Karpas-422 (cell line): Measurements from ENCODE around the gene CORIN. TPM values are rescaled to one million over a fixed set of nuclear protein-coding genes. Genes with fewer than 3 reads are reported as not detected.
A peak's percentile ranks its signal among the peaks of the same experiment; 100 is the strongest.

ENCODE experiments used
- DNase-seq: peaks from one replicate; pipeline ENCODE4 v3.0.0-alpha.2; 2015
- H2AFZ ChIP-seq: fragments of 200-600 bp; sonication (generic); 2 replicates; pipeline ENCODE4 v1.6.1; 2014; ENCODE audit warnings: antibody characterized with exemption, low read length, mixed read lengths
- H3K27ac ChIP-seq: fragments of 200-600 bp; sonication (generic); 2 replicates; pipeline ENCODE4 v1.5.1; 2014; ENCODE audit warnings: mild to moderate bottlenecking, low read length, moderate library complexity
- H3K27me3 ChIP-seq: fragments of 200-600 bp; sonication (generic); 2 replicates; pipeline ENCODE4 v1.6.1; 2014; ENCODE audit warnings: low read length, mixed read lengths
- H3K36me3 ChIP-seq: fragments of 200-600 bp; sonication (generic); 2 replicates; pipeline ENCODE4 v1.6.1; 2014; ENCODE audit warnings: low read length, mixed read lengths; ENCODE audit not compliant: insufficient read depth
- H3K4me1 ChIP-seq: fragments of 200-600 bp; sonication (generic); 2 replicates; pipeline ENCODE4 v1.6.1; 2014; ENCODE audit warnings: mild to moderate bottlenecking, low read length, mixed read lengths
- H3K4me2 ChIP-seq: fragments of 200-600 bp; sonication (generic); 2 replicates; pipeline ENCODE4 v1.6.1; 2014; ENCODE audit warnings: low read length, low read depth, mild to moderate bottlenecking; ENCODE audit not compliant: poor library complexity, severe bottlenecking
- H3K4me3 ChIP-seq: fragments of 200-600 bp; sonication (generic); 2 replicates; pipeline ENCODE4 v1.5.1; 2014; ENCODE audit warnings: mild to moderate bottlenecking, antibody characterized with exemption, low read length, mixed read lengths
- H3K79me2 ChIP-seq: fragments of 200-600 bp; sonication (generic); 2 replicates; pipeline ENCODE4 v1.6.1; 2014; ENCODE audit warnings: mild to moderate bottlenecking, low read length, mixed read lengths
- H3K9ac ChIP-seq: fragments of 200-600 bp; sonication (generic); 2 replicates; pipeline ENCODE4 v1.6.0; 2014; ENCODE audit warnings: low read length
- H3K9me2 ChIP-seq: fragments of 200-600 bp; sonication (generic), shearing (Covaris generic); replicated peaks from 2 replicates; pipeline ENCODE4 v1.6.0; 2014; ENCODE audit warnings: mild to moderate bottlenecking, low read length, moderate library complexity; ENCODE audit not compliant: insufficient read depth
- H3K9me3 ChIP-seq: fragments of 300-700, 200-600 bp; sonication (generic); 2 replicates; pipeline ENCODE4 v1.6.1; 2014; ENCODE audit warnings: low read length, mixed read lengths
- H4K20me1 ChIP-seq: fragments of 200-600 bp; sonication (generic); 2 replicates; pipeline ENCODE4 v1.6.1; 2014; ENCODE audit warnings: mild to moderate bottlenecking, antibody characterized with exemption, low read length, low read depth; ENCODE audit not compliant: insufficient read depth
- total RNA-seq: library from RNA; depleted of rRNA; stranded (reverse); fragments of >200 nt; shearing (Covaris generic); gene quantifications from 2 replicates; pipeline ENCODE4 v1.2.3, GENCODE V29; 2014; ENCODE audit warnings: low replicate concordance

CORIN gene
- total RNA-seq, 1 experiment from 2014 or later: 2.8 TPM

DNA sequence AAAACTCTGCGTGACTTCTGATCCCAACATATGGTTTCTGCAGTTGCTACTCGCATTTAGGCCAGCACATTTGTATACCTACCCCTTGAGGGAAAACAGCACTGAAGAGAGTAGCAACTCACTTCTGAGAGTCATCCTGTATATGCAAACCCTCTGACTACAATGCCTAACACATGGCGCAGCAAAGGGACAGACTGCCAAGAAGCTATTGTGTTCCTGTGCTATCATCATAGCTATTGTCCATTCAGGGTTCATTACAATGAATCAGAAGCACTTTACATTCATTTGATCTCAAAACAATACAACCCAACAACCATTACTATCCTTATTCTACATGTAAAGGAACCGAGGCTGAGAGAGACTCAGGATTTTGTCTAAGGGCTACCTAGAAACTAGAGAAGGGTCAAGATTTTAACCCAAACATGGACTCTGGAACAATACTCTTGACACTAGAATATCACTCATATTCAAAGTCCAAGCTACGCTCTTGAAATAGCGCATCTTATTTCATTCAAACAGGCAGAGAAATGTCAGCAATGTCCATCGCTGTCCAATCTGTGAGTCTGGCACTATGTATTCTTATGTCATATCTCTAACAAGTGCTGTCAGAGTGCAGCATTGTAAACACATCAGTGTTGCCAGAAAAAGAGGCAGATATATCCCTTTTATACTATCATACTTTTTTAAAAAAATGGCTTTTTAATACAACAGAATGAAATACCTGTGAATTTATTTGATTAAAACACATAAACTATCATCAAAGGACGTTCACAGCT, 173.6 kb downstream of the CORIN start:
- no peak overlapping the region for H3K9ac ChIP-seq
- no peak for DNase-seq
- H3K4me2 ChIP-seq: no peak overlapping the region

DNA sequence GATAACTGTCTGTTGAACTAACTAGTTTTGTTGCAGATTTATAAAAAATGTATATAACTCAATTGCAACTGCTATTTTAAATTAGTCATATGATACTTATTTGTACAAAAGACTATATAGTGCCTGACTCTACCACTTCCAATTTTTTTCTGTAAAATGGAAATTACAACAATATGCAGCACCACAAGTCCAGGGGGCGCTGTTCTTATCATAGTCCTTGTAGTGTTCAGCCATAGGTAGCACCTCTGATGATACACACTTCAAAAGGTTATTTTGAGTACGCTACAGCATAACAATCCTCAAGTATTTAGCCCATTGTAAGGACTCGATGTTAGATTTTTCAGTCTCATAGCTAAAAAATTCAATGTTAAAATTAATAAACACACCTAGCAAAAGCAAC, 174.9 kb downstream of the CORIN start:
- peak; percentile 80 for DNase-seq
- Histone ChIP-seq H3K9ac (no peak overlapping the region), H4K20me1 (no peaks in the 10 kb centered on the region)

More for the DNA sequence above, 173.6 kb downstream of the CORIN start:
- H3K4me3 ChIP-seq: no peak overlapping the region
- H3K9me2 ChIP-seq: no peaks in the 10 kb centered on the region
- H3K36me3 ChIP-seq: no peaks in the 10 kb centered on the region
- no peaks in the 10 kb centered on the region for H3K79me2 ChIP-seq
- no peaks in the 10 kb centered on the region for H3K9me3 ChIP-seq
- no peaks in the 10 kb centered on the region for H4K20me1 ChIP-seq
- H3K27me3 ChIP-seq: no peaks in the 10 kb centered on the region
- 0 out of 2 replicates have a peak, but pooled peaks cover 2% of the 10 kb centered on the region for H3K4me1 ChIP-seq
- no peak overlapping the region for H2AFZ ChIP-seq
- no peak overlapping the region for H3K27ac ChIP-seq

DNA sequence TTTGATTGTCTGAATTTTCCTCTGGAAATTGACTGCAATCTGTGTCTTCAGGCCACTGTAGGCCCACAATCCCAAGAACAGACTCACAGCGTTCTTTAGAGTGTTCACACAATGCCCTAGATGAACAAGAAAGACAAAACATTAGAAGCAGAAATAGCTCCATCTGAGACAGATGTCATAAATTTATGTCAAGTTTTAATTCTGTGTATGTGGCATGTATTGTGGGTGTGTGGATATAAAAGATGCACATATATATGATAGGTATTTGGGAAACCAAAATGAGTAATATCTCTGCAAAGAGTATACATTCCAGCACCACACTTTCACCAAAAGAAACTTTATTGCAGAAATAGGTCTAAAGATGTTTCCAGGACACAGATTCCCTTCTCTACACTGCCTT, 176.1 kb downstream of the CORIN start:
- Histone ChIP-seq H3K4me2 (no peak overlapping the region), H4K20me1 (no peaks in the 10 kb centered on the region), H3K9ac (no peak overlapping the region), H2AFZ (no peak overlapping the region), H3K9me3 (no peaks in the 10 kb centered on the region), H3K36me3 (no peaks in the 10 kb centered on the region), H3K9me2 (no peaks in the 10 kb centered on the region), H3K27ac (no peak overlapping the region), H3K4me1 (no peaks in the 10 kb centered on the region), H3K27me3 (no peaks in the 10 kb centered on the region), H3K79me2 (no peaks in the 10 kb centered on the region), H3K4me3 (no peak overlapping the region)
- DNase-seq: no peak

More for the DNA sequence above, 174.9 kb downstream of the CORIN start:
- H3K9me2 ChIP-seq: no peaks in the 10 kb centered on the region
- H3K36me3 ChIP-seq: no peaks in the 10 kb centered on the region
- no peak overlapping the region for H3K4me2 ChIP-seq
- no peaks in the 10 kb centered on the region for H3K79me2 ChIP-seq
- no peaks in the 10 kb centered on the region for H3K9me3 ChIP-seq
- no peak overlapping the region for H3K27ac ChIP-seq
- H2AFZ ChIP-seq: no peak overlapping the region
- no peaks in the 10 kb centered on the region for H3K4me1 ChIP-seq
- no peaks in the 10 kb centered on the region for H3K27me3 ChIP-seq
- no peak overlapping the region for H3K4me3 ChIP-seq

GRCh38 chr4:47659342-47659741, 178.5 kb downstream of the CORIN start:
- peak; percentile 54 for DNase-seq

GRCh38 chr4:47654972-47655693, 182.7 kb downstream of the CORIN start:
- Histone ChIP-seq H3K9me3 (no peaks in the 10 kb centered on the region), H4K20me1 (no peaks in the 10 kb centered on the region), H3K9ac (no peak overlapping the region), H3K9me2 (no peaks in the 10 kb centered on the region), H3K27ac (no peak overlapping the region), H3K4me2 (no peak overlapping the region), H3K79me2 (no peaks in the 10 kb centered on the region), H3K4me1 (peaks cover 16% of the 10 kb centered on the region), H3K4me3 (no peak overlapping the region), H2AFZ (no peak overlapping the region), H3K36me3 (no peaks in the 10 kb centered on the region), H3K27me3 (no peaks in the 10 kb centered on the region)
- DNase-seq: no peak

More at GRCh38 chr4:47659342-47659741, 178.5 kb downstream of the CORIN start:
- Histone ChIP-seq H3K4me2 (no peak overlapping the region), H4K20me1 (no peaks in the 10 kb centered on the region), H3K4me3 (no peak overlapping the region), H3K9ac (no peak overlapping the region), H3K27ac (no peak overlapping the region), H2AFZ (no peak overlapping the region), H3K9me2 (no peaks in the 10 kb centered on the region), H3K4me1 (no peaks in the 10 kb centered on the region), H3K27me3 (no peaks in the 10 kb centered on the region), H3K79me2 (no peaks in the 10 kb centered on the region), H3K36me3 (no peaks in the 10 kb centered on the region), H3K9me3 (no peaks in the 10 kb centered on the region)

DNA sequence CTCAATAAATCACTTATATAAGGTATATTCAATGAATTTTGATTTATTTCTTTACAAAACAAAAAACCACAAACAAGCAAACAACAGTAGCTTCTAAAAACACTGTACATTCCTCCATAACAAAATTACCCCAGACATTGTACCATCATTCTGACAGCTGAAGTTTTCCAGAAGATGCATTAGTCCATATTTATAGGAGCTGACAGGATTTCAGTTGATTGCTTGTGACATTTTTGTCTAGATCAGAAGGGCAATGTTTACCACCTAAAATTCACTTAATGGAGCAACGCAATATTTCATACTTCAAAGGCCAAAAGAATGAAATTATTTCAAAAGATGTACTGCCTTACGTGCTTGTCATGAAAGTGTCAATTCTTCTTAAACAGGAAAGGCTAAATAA, 185.8 kb downstream of the CORIN start:
- Histone ChIP-seq H3K4me3 (no peak overlapping the region), H3K36me3 (no peaks in the 10 kb centered on the region), H4K20me1 (no peaks in the 10 kb centered on the region), H3K4me2 (no peak overlapping the region), H3K27me3 (no peaks in the 10 kb centered on the region), H3K9me3 (no peaks in the 10 kb centered on the region), H3K79me2 (no peaks in the 10 kb centered on the region), H3K9ac (no peak overlapping the region), H3K27ac (no peak overlapping the region), H2AFZ (no peak overlapping the region), H3K9me2 (no peaks in the 10 kb centered on the region), H3K4me1 (peaks cover 20% of the 10 kb centered on the region)
- DNase-seq: no peak

- peak; percentile 48 for DNase-seq
- no peaks in the 10 kb centered on the region for H3K9me2 ChIP-seq
- H3K27ac ChIP-seq: no peak overlapping the region
- no peaks in the 10 kb centered on the region for H4K20me1 ChIP-seq
- H3K9ac ChIP-seq: no peak overlapping the region
- H3K27me3 ChIP-seq: no peaks in the 10 kb centered on the region
- no peaks in the 10 kb centered on the region for H3K79me2 ChIP-seq
- H3K4me1 ChIP-seq: peaks cover 20% of the 10 kb centered on the region
- no peaks in the 10 kb centered on the region for H3K36me3 ChIP-seq
- H2AFZ ChIP-seq: no peak overlapping the region
- no peak overlapping the region for H3K4me2 ChIP-seq
- H3K4me3 ChIP-seq: no peak overlapping the region
- no peaks in the 10 kb centered on the region for H3K9me3 ChIP-seq
Measured at GRCh38 chr4:47651231-47651630, 186.6 kb downstream of the CORIN start.

GRCh38 chr4:47650584-47651130, 187.2 kb downstream of the CORIN start:
- no peak overlapping the region for H3K4me3 ChIP-seq
- H3K4me2 ChIP-seq: no peak overlapping the region
- no peak overlapping the region for H3K9ac ChIP-seq
- no peaks in the 10 kb centered on the region for H3K9me2 ChIP-seq
- no peaks in the 10 kb centered on the region for H4K20me1 ChIP-seq
- no peaks in the 10 kb centered on the region for H3K27me3 ChIP-seq
- no peaks in the 10 kb centered on the region for H3K36me3 ChIP-seq
- no peaks in the 10 kb centered on the region for H3K79me2 ChIP-seq
- peaks cover 20% of the 10 kb centered on the region for H3K4me1 ChIP-seq
- H2AFZ ChIP-seq: no peak overlapping the region
- H3K9me3 ChIP-seq: no peaks in the 10 kb centered on the region
- H3K27ac ChIP-seq: no peak overlapping the region
- no peak for DNase-seq
